Rectal smooth muscle tissue (tissue), 1 donor: ENCODE data around the gene STK35.

ENCODE experiments used
- H3K27ac ChIP-seq: one replicate; pipeline ENCODE4 v1.7.0; 2013; ENCODE audit warnings: low read depth, low read length, inconsistent platforms
- H3K27me3 ChIP-seq: one replicate; pipeline ENCODE4 v1.7.0; 2013; ENCODE audit warnings: low read length; ENCODE audit not compliant: control insufficient read depth, insufficient read depth
- H3K36me3 ChIP-seq: one replicate; pipeline ENCODE4 v1.7.0; 2013; ENCODE audit warnings: low read length; ENCODE audit not compliant: control insufficient read depth, insufficient read depth
- H3K4me1 ChIP-seq: one replicate; pipeline ENCODE4 v1.7.0; 2013; ENCODE audit warnings: low read length; ENCODE audit not compliant: control insufficient read depth, insufficient read depth
- H3K4me3 ChIP-seq: one replicate; pipeline ENCODE4 v1.7.0; 2013; ENCODE audit warnings: low read length
- H3K9ac ChIP-seq: one replicate; pipeline ENCODE4 v1.7.0; 2013; ENCODE audit warnings: low read length

STK35 gene

GRCh38 chr20:2101057-2101864, at the start of gene STK35:
Gene STK35, plus strand, starts transcription at chr20:2101827. Its CDS starts 55 bp downstream, at chr20:2101882.
- H3K4me3 ChIP-seq, result peak within 1 kb of the TSS; percentile 99
- H3K27ac ChIP-seq, result peak within 1 kb of the TSS; percentile 99
- peaks cover 15% of the 10 kb centered on the region for H3K4me1 ChIP-seq
- no peaks in the 10 kb centered on the region for H3K27me3 ChIP-seq
- peaks cover 7% of the 10 kb centered on the region for H3K36me3 ChIP-seq
- H3K9ac ChIP-seq, result peak within 1 kb of the TSS; percentile 99

DNA sequence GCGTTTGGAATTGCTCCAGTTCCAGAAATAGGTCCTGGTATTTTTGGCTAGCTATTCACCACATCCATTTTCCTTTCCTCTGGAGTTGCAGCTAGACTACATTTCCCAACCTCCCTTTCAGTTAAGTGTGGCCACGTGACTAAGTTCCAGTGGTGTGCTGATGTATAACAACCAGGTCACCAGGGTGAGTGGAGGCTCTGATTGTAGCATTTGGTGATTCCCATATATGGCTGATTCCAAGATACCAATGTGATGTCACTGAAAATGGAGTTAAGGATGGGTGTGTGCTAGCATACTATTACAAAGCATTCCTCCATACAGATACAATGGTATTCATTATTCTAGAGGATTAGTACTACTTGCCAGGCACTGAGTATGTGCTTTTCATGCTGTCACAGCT, 49.7 kb upstream of the STK35 start:
- no peak overlapping the region for H3K27ac ChIP-seq
- no peak overlapping the region for H3K9ac ChIP-seq
- H3K4me3 ChIP-seq, result no peak overlapping the region
- no peaks in the 10 kb centered on the region for H3K36me3 ChIP-seq
- no peaks in the 10 kb centered on the region for H3K27me3 ChIP-seq
- no peaks in the 10 kb centered on the region for H3K4me1 ChIP-seq

DNA sequence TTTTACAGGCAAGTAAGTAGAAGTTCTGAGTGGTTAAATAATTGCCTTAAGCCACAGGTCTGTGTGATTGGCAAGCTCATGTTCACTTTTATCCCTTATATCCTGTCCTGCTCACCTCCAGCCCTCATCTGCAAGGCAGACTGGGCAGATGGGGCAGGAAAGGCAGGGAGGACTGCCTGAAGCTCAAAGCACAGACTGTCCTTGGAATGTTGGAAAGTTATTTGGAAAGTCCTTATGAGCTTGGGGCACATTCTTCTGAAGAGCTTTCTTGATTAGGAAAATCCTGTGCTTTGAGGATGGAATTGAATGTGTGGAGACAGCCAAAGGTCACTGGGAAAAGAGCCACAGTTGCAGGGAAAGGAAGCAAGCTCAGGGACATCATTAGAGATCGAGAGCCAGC, 48.9 kb upstream of the STK35 start:
- Histone ChIP-seq H3K36me3 (no peaks in the 10 kb centered on the region), H3K27ac (no peak overlapping the region), H3K4me3 (no peak overlapping the region), H3K27me3 (no peaks in the 10 kb centered on the region), H3K4me1 (no peaks in the 10 kb centered on the region), H3K9ac (no peak overlapping the region)

DNA sequence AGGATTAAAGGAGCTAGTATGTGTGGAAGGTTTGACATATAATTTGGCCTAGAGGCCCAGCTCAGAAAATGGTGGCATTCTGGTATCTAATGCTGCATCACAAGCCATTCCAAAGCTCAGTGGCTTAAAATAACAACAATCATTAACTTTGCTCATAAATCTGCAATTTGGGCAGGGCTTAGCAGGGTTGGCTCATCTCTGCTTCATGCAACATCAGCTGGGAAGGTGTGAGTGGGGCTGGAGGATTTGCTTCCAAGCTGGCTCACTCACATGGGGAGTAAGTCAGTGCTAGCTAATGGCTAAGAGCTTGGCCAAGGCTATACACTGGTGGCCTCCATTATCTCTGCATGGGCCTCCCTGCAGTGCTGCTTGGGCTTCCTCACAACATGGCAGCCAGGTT, 48.0 kb upstream of the STK35 start:
- Histone ChIP-seq H3K9ac (no peak overlapping the region), H3K27ac (no peak overlapping the region), H3K36me3 (no peaks in the 10 kb centered on the region), H3K4me1 (no peaks in the 10 kb centered on the region), H3K4me3 (no peak overlapping the region), H3K27me3 (no peaks in the 10 kb centered on the region)

DNA sequence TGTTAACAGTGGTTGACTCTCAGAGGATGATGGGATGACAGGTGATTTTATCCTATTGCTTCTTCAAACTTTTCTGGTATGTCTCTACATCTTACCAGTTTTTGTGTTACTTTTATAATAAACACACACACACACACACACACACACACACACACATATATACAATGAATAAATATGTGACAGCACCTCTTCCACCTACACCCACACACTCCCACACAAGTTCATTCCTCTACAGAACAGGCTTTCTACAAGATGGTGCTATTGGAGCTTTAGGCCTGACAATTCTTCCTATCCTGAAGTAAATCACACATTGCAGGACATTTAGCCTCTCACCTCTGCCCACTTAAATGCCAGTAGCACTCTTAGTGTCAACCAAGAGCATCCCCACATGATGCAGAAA, 46.7 kb upstream of the STK35 start:
- no peak overlapping the region for H3K4me3 ChIP-seq
- H3K36me3 ChIP-seq, result no peaks in the 10 kb centered on the region
- no peaks in the 10 kb centered on the region for H3K4me1 ChIP-seq
- no peak overlapping the region for H3K9ac ChIP-seq
- H3K27ac ChIP-seq, result no peak overlapping the region
- H3K27me3 ChIP-seq, result no peaks in the 10 kb centered on the region

DNA sequence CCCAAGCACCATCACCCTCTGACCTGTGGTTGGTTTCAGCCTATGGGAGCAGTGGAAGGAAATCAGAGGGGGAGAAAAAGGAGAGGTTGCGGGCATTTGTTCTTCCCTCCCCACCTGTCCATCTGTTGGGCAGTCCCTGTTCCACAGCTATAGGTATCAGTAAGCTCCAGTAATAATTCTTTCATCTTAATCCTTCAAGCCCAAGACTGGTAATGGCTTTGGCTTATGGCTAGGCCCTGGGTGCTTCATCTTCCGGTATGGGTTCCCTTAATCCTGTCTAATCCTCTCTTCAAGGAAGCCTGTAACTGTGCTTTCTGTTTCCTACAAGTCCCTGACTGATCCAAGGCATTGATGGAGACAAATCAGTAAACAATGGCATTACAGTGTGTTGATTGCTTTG, 42.2 kb upstream of the STK35 start:
- H3K27me3 ChIP-seq, result no peaks in the 10 kb centered on the region
- no peak overlapping the region for H3K9ac ChIP-seq
- no peak overlapping the region for H3K4me3 ChIP-seq
- H3K36me3 ChIP-seq, result no peaks in the 10 kb centered on the region
- no peak overlapping the region for H3K27ac ChIP-seq
- H3K4me1 ChIP-seq, result no peaks in the 10 kb centered on the region

- Histone ChIP-seq H3K36me3 (no peaks in the 10 kb centered on the region), H3K4me1 (no peaks in the 10 kb centered on the region), H3K27me3 (peaks cover 4% of the 10 kb centered on the region), H3K27ac (no peak overlapping the region), H3K4me3 (no peak overlapping the region), H3K9ac (no peak overlapping the region)
These were observed 36.5 kb upstream of the STK35 start for GRCh38 chr20:2065099-2065498.

DNA sequence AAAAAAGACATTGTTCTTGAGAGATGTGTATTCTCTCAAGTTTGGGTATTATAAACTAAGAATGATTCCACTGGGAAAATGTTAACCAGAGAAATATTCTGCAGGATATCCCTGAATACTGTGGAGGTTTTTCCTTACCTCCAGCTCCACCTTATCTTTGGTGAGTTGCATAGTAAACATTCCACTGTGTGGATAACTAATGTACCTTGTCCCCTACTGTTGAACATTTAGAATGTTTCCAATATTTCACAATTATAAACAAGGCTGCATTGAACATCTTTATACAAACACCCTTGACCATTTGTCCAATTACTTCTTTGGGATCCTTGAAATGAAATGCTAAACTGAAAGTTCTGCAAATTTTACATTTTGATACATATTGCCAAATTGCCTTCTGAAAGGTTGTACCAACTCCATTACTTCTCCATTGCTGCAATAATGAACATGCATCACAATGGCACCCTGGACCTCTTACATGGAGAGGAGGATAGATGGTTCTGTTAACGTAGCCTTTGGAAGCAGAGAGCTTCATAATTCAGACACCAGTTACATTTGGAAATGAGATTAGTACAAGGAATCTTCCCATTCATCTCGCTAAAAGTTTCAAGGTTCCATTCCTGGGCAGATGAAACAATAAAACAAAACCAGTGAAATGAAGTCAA, 35.0 kb upstream of the STK35 start:
- no peak overlapping the region for H3K27ac ChIP-seq
- peaks cover 4% of the 10 kb centered on the region for H3K27me3 ChIP-seq
- H3K4me1 ChIP-seq, result no peaks in the 10 kb centered on the region
- no peaks in the 10 kb centered on the region for H3K36me3 ChIP-seq
- no peak overlapping the region for H3K4me3 ChIP-seq
- no peak overlapping the region for H3K9ac ChIP-seq

- Histone ChIP-seq H3K36me3 (no peaks in the 10 kb centered on the region), H3K27me3 (peaks cover 2% of the 10 kb centered on the region), H3K4me3 (no peak overlapping the region), H3K9ac (no peak overlapping the region), H3K27ac (no peak overlapping the region), H3K4me1 (no peaks in the 10 kb centered on the region)
These were observed 20.9 kb upstream of the STK35 start for GRCh38 chr20:2080532-2081224.

DNA sequence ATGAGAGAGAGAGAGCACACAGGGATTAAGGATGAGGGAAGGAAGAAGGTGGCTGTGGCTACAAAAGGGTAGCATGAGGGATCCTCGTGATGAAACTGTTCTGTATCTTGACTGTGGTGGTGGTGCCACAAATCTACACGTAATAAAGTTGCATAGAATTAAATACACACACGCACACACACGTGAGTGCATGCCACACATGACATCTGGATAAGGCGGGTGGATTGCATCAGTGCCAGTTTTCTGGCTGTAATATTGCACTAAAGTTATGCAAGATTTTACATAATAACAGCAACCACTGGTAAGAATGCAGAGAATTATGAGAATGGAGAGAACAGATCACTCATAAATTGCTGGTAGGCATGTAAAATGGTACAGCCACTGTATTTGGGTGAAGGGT, 16.9 kb upstream of the STK35 start:
- Histone ChIP-seq H3K4me3 (no peak overlapping the region), H3K4me1 (no peaks in the 10 kb centered on the region), H3K9ac (no peak overlapping the region), H3K36me3 (no peaks in the 10 kb centered on the region), H3K27ac (no peak overlapping the region), H3K27me3 (peaks cover 4% of the 10 kb centered on the region)

DNA sequence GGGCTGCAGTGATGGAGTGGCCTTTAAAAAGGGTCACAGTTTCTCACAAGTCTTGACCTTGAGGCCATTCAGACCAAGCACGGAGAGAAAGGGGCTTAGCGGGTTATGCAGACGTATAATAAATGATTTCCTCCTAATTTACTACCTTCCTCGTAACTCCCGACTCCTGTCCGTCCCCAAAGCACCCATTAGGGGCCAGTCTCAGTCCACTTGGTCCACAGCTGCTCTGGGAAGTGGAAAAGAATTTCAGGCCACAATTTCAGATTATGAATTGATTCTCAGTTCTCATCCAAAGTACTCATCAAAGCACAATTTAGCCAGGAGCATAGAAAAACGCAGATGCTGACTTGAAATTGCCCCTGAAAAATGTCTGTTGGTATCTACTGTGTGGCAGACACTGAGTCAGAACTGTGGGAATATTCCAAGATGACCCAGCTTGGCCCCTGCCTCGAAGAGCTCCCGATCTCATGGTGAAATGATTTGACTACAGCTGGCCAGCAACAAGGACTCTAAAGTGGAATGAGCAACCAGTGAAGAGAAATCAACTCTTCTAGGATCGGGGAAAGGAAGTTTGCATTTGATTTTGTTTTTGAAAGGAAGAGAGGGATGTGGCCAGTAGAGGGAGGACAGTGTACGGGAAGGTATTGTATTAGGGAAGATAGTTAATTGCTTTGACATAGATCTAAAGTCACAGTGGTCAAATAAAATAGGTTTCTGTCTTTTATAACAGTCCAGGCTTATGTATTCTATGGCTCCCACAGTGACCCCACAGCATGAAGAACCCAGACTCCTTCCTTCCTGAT, 15.2 kb upstream of the STK35 start:
- no peaks in the 10 kb centered on the region for H3K4me1 ChIP-seq
- H3K27me3 ChIP-seq, result peaks cover 4% of the 10 kb centered on the region
- no peak overlapping the region for H3K4me3 ChIP-seq
- no peak overlapping the region for H3K9ac ChIP-seq
- H3K36me3 ChIP-seq, result no peaks in the 10 kb centered on the region
- no peak overlapping the region for H3K27ac ChIP-seq

DNA sequence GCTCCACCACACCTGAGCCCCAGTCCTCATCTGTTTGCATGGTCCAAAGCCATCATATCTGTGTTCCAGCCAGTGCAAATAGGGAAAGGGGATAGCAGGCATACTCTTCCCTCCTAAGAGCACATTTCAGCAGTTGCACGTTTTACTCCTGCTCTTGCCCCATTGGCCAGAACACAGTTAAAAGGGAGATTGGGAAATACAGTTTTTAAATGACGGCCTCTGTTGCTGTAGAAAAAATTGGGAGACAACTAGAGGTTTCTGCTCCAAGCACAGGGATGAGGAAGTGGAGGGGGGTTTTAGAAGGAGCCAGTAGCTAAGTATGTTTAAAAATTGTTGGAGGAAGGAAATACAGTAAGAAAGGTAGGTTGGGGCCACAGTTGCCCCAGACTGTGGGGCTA, 14.6 kb upstream of the STK35 start:
- no peak overlapping the region for H3K27ac ChIP-seq
- no peak overlapping the region for H3K9ac ChIP-seq
- H3K36me3 ChIP-seq, result no peaks in the 10 kb centered on the region
- H3K4me3 ChIP-seq, result no peak overlapping the region
- peaks cover 4% of the 10 kb centered on the region for H3K27me3 ChIP-seq
- H3K4me1 ChIP-seq, result no peaks in the 10 kb centered on the region
